ENCODE results near the gene TMEM174. TPM values are rescaled to one million over a fixed set of nuclear protein-coding genes. Genes with fewer than 3 reads are reported as not detected.
"Not testable (repeated sequence)": the region's sequence is repeated elsewhere in the genome, so short reads cannot be mapped to it uniquely, and the experiment has no call there.

The TMEM174 gene
- total RNA-seq, 1 donor from 2014 or later, result not detected

DNA sequence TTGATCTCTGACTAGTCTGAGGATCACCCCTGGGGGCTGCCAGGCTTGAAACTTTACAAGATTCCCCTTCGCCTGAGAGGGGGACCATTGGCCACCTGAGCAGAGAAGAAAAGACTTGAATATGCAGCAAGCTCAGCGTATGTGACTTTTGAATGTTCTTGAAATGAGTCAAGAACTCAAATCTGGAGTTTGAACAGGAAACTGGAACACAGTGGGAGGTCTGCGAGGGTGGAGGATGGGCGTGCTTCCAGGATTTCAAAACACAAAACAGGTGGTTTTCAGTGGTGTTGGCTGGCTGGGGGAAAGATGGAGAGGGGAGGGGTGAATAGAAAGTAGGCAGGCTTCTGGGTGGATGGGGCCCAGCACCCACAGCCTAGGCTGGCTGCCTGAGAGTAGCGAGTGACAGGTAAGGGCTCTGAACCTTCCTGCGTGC lies 40.6 kb downstream of the TMEM174 start:
- H3K4me3 Mint-ChIP-seq, result no peak overlapping the region
- peaks cover 5% of the 10 kb centered on the region for H3K4me1 Mint-ChIP-seq
- peaks cover 74% of the 10 kb centered on the region for H3K27me3 Mint-ChIP-seq
- no peaks in the 10 kb centered on the region for H3K36me3 Mint-ChIP-seq (ENCODE audit: low read depth)
- intact Hi-C loops (cut with micrococcal nuclease), result no loop called here
- H3K9me3 Mint-ChIP-seq, result peaks cover 25% of the 10 kb centered on the region
- peak overlapping the region; percentile 27 for H3K27ac Mint-ChIP-seq
- no peak for DNase-seq

- H3K27me3 Mint-ChIP-seq, result peaks cover 76% of the 10 kb centered on the region
- DNase-seq, result no peak
- peaks cover 24% of the 10 kb centered on the region for H3K9me3 Mint-ChIP-seq
- intact Hi-C loops (cut with micrococcal nuclease), result no loop called here
- H3K4me3 Mint-ChIP-seq, result no peak overlapping the region
- no peaks in the 10 kb centered on the region for H3K36me3 Mint-ChIP-seq (ENCODE audit: low read depth)
- no peak overlapping the region for H3K27ac Mint-ChIP-seq
- H3K4me1 Mint-ChIP-seq, result peaks cover 5% of the 10 kb centered on the region
Observed at GRCh38 chr5:73214306-73214705, 41.3 kb downstream of the TMEM174 start.

GRCh38 chr5:73214996-73215395 lies 42.0 kb downstream of the TMEM174 start:
- H3K36me3 Mint-ChIP-seq (ENCODE audit: low read depth), result no peaks in the 10 kb centered on the region
- peaks cover 73% of the 10 kb centered on the region for H3K27me3 Mint-ChIP-seq
- H3K4me3 Mint-ChIP-seq, result no peak overlapping the region
- intact Hi-C loops (cut with micrococcal nuclease), result loop anchor here (5.0 kb wide), 1 partner anchor 258 kb away; the partner anchor contains the start of gene FCHO2
- peaks cover 5% of the 10 kb centered on the region for H3K4me1 Mint-ChIP-seq
- H3K27ac Mint-ChIP-seq, result no peak overlapping the region
- DNase-seq, result no peak
- H3K9me3 Mint-ChIP-seq, result peaks cover 18% of the 10 kb centered on the region

DNA sequence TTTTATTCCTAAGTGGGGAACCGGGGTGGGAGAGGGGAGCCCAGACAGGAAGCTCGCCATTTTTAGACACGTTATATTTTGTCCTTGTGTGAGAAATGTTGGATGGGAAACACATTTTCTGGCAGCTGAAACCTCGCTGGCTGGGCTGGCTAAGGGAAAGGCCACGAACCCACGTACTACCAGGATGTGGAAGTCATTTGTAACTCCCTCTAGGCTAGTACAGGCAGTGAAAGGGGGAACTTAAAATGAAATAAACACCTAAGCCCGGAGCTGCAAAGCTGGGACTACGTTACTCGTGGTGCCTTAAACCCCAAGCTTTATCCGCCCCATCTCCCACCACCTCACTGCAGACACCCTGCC lies 42.5 kb downstream of the TMEM174 start:
- H3K4me1 Mint-ChIP-seq, result peaks cover 5% of the 10 kb centered on the region
- intact Hi-C loops (cut with micrococcal nuclease), result loop anchor here (5.0 kb wide), 1 partner anchor 258 kb away; the partner anchor contains the start of gene FCHO2
- no peak for DNase-seq
- peaks cover 74% of the 10 kb centered on the region for H3K27me3 Mint-ChIP-seq
- no peak overlapping the region for H3K4me3 Mint-ChIP-seq
- no peaks in the 10 kb centered on the region for H3K36me3 Mint-ChIP-seq (ENCODE audit: low read depth)
- peaks cover 16% of the 10 kb centered on the region for H3K9me3 Mint-ChIP-seq
- H3K27ac Mint-ChIP-seq, result no peak overlapping the region

DNA sequence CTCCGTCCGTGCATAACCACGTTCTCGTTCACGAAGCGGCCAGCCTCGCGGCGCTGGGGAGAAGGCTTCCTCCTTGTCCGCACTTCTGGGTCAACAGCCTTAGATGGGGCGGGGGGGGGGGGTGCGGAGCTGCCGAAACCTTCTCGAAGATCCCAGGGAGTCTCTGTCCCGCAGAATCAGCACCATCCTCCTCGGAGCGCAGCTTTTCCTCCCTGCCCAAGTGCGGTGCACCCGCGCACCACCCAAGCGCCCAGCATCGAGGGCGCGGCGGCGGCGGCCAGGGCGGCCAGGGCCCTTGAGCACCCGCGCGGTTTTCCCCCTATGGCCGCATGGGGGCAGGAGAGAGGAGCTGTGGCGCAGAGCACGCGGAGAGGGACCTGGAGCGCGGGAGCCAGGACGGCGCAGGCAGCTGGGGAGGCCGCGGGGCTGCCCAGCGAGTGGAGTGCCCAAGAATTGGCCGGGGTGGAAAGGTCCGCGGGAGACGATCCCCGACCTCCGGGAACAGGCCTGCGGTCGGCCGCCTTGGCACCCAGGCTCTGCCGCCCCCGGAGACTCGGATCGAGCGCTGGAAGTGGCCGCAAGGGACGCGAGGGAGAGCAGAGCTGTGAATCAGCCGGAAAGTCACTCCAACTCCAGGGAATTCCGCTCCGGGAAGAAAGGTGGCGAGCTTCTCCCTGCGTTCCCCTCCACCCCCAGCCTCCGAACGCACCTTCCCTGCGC lies 43.1 kb downstream of the TMEM174 start:
- Mint-ChIP-seq H3K27ac (no peak overlapping the region), H3K27me3 (peaks cover 73% of the 10 kb centered on the region), H3K4me1 (peaks cover 5% of the 10 kb centered on the region), H3K36me3 (ENCODE audit: low read depth) (no peaks in the 10 kb centered on the region), H3K4me3 (no peak overlapping the region), H3K9me3 (peaks cover 10% of the 10 kb centered on the region)
- DNase-seq, result peak; percentile 86
- intact Hi-C loops (cut with micrococcal nuclease), result loop anchor here (2.0 to 5.0 kb wide), 2 partner anchors 235 to 259 kb away; partner anchors contain the start of gene FCHO2

GRCh38 chr5:73218552-73219171 lies 45.7 kb downstream of the TMEM174 start:
- DNase-seq, result no peak
- Mint-ChIP-seq H3K27me3 (peaks cover 74% of the 10 kb centered on the region), H3K4me3 (no peak overlapping the region), H3K4me1 (peaks cover 2% of the 10 kb centered on the region), H3K9me3 (no peaks in the 10 kb centered on the region), H3K27ac (no peak overlapping the region), H3K36me3 (ENCODE audit: low read depth) (no peaks in the 10 kb centered on the region)
- intact Hi-C loops (cut with micrococcal nuclease), result loop anchor here (5.0 kb wide), 1 partner anchor 261 kb away; the partner anchor contains the start of gene FCHO2

- H3K9me3 Mint-ChIP-seq; H3K27ac Mint-ChIP-seq; H3K4me1 Mint-ChIP-seq; H3K36me3 Mint-ChIP-seq (ENCODE audit: low read depth); H3K4me3 Mint-ChIP-seq; DNase-seq: not testable (repeated sequence)
- intact Hi-C loops (cut with micrococcal nuclease), result loop anchor here (5.0 kb wide), 1 partner anchor 262 kb away; the partner anchor contains the start of gene FCHO2
- H3K27me3 Mint-ChIP-seq, result peaks cover 70% of the 10 kb centered on the region
Observed at GRCh38 chr5:73219336-73219735, 46.3 kb downstream of the TMEM174 start.

DNA sequence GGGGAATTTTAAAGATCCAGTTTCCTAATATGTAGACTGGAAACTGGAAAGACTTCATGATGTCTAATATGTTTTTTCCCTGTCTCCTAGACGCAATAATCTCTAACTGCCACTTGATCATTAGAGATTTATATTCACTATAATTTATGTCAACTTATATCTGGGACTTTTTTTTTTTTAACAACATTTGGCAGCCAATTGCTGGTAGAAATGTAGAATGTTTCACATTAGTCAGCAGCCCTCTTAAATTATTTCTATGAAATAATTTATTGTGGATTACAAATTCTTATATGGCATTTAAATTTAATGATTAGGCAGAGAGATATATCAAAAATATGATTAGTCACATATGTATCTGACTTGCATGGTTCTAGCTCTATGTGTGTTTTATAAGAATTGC lies 48.2 kb downstream of the TMEM174 start:
- Mint-ChIP-seq H3K9me3 (no peaks in the 10 kb centered on the region), H3K36me3 (ENCODE audit: low read depth) (no peaks in the 10 kb centered on the region), H3K4me1 (no peaks in the 10 kb centered on the region), H3K27ac (no peak overlapping the region), H3K27me3 (peaks cover 61% of the 10 kb centered on the region), H3K4me3 (no peak overlapping the region)
- intact Hi-C loops (cut with micrococcal nuclease), result no loop called here
- DNase-seq, result no peak

DNA sequence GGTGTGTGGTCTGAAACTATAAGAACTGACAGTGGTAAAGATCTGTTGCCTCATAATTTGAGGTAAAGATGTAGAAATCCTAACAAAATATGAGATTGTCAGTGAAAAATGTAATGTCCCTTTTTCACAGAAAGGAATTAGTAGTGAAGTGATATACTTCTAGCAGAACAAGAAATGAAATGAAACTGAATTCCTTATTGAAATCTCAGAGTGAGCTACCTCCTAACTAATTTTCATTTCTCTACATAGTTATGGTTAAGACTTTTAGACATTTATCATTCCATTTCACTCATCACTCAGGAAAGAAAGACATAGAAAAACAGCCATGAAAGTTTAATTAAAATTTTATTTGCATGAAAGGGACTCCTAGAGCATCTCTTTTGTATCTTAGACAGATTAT lies 48.7 kb downstream of the TMEM174 start:
- H3K9me3 Mint-ChIP-seq, result no peaks in the 10 kb centered on the region
- no peak for DNase-seq
- H3K4me3 Mint-ChIP-seq, result no peak overlapping the region

DNA sequence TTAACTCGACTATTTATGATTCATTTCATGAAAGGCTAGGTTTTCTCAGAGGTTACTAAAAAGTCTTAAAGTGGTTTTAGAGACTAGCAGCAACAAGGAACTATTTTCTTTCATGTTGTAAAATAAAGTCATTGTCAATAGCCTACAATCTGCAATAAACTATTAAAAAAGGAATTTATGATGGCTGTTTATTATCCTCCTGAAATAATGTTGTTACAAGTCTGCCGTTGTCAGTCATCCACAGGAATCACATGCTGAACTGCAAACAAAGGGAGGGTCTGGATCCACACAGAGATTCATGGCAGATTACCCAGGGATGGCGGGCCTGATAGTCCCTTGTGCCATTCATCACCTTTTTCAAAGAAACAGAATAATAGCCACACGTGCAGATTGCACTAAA lies 49.2 kb downstream of the TMEM174 start:
- H3K4me1 Mint-ChIP-seq, result no peaks in the 10 kb centered on the region
- no peak overlapping the region for H3K27ac Mint-ChIP-seq
- no peak overlapping the region for H3K4me3 Mint-ChIP-seq
- intact Hi-C loops (cut with micrococcal nuclease), result no loop called here
- no peaks in the 10 kb centered on the region for H3K36me3 Mint-ChIP-seq (ENCODE audit: low read depth)
- peaks cover 61% of the 10 kb centered on the region for H3K27me3 Mint-ChIP-seq
- DNase-seq, result no peak
- H3K9me3 Mint-ChIP-seq, result no peaks in the 10 kb centered on the region

More for the DNA sequence above, 48.7 kb downstream of the TMEM174 start:
- intact Hi-C loops (cut with micrococcal nuclease), result no loop called here
- Mint-ChIP-seq H3K27ac (no peak overlapping the region), H3K36me3 (ENCODE audit: low read depth) (no peaks in the 10 kb centered on the region), H3K4me1 (no peaks in the 10 kb centered on the region), H3K27me3 (peaks cover 62% of the 10 kb centered on the region)

Other genes with a start within 250 kb of the TMEM174 start
- gene FCHO2, start 217.2 kb upstream of the TMEM174 start, total RNA-seq, result 0.33 and 1.5 TPM in 2 replicates
- not detected in 2 replicates for gene TMEM171, start 52.6 kb upstream of the TMEM174 start, total RNA-seq

All from activated CD4-positive, alpha-beta T cell treated with anti-CD3 and anti-CD28 coated beads, Interleukin-2, amount 10 ng/mL, durations not matched to agents 24 days and 14 days (primary cell).